ENCODE data around the gene RNF213.
"Not testable (repeated sequence)": the region's sequence is repeated elsewhere in the genome, so short reads cannot be mapped to it uniquely, and the experiment has no call there.

Gene RNF213

DNA sequence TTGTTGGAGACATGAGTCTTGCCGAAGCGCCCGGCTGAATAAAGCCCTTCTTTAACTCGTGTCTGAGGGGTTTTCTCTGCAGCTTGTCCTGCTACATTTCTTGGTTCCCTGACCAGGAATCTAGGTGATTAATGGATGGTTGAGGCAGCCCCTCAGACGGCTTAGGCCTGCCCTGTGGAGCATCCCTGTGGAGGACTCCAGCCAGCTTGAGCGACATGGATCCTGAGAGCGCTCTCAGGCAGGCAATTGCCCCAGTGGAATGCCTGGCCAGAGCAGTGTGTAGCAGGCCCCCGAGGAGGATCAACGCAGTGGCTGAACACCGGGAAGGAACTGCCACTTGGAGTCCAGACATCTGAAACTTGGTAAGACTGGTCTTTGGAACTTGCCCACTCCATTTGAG lies 137.0 kb downstream of the RNF213 start:
- Mint-ChIP-seq H3K9me3 (no peaks in the 10 kb centered on the region), H3K4me3 (no peak overlapping the region), H3K27ac (no peak overlapping the region), H3K27me3 (no peaks in the 10 kb centered on the region), H3K36me3 (ENCODE audit: low read depth) (peaks cover 10% of the 10 kb centered on the region), H3K4me1 (peaks cover 4% of the 10 kb centered on the region)
- DNase-seq (no peak), ATAC-seq (no peak)

DNA sequence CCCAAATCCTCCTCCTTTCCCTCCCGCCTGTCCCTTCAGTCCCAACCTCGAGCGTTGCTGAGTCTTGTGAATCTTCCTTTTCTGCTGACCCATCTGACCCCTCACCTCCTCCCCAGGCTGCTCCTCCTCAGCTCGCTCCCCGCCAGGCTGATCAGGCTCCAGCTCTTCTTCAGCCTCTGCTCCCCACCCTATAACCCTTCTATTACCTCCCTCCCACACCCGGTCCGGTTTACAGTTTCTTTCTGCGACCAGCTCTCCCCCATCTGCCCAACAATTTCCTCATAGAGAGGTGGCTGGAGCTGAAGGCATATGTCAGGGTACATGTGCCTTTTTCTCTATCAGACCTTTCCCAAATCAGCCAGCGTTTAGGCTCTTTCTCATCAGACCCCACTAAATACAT lies 140.4 kb downstream of the RNF213 start:
- not testable (repeated sequence) for ATAC-seq; DNase-seq; H3K4me1 Mint-ChIP-seq; H3K4me3 Mint-ChIP-seq; H3K36me3 Mint-ChIP-seq (ENCODE audit: low read depth); H3K9me3 Mint-ChIP-seq; H3K27me3 Mint-ChIP-seq; H3K27ac Mint-ChIP-seq

- H3K36me3 Mint-ChIP-seq (ENCODE audit: low read depth); H3K27me3 Mint-ChIP-seq; H3K4me3 Mint-ChIP-seq; H3K4me1 Mint-ChIP-seq; H3K9me3 Mint-ChIP-seq; ATAC-seq; DNase-seq; H3K27ac Mint-ChIP-seq: not testable (repeated sequence)
Observed at GRCh38 chr17:80402102-80402501, 141.4 kb downstream of the RNF213 start.

GRCh38 chr17:80402959-80403358 lies 142.3 kb downstream of the RNF213 start:
- ATAC-seq, result no peak
- Mint-ChIP-seq H3K27me3 (no peaks in the 10 kb centered on the region), H3K36me3 (ENCODE audit: low read depth) (no peaks in the 10 kb centered on the region), H3K9me3 (no peaks in the 10 kb centered on the region), H3K4me1 (peaks cover 2% of the 10 kb centered on the region), H3K27ac (no peak overlapping the region), H3K4me3 (no peak overlapping the region)
- no peak for DNase-seq

- ATAC-seq, result no peak
- no peak overlapping the region for H3K27ac Mint-ChIP-seq
- no peaks in the 10 kb centered on the region for H3K9me3 Mint-ChIP-seq
- no peak for DNase-seq
- H3K4me3 Mint-ChIP-seq, result no peak overlapping the region
- H3K36me3 Mint-ChIP-seq (ENCODE audit: low read depth), result no peaks in the 10 kb centered on the region
- peaks cover 5% of the 10 kb centered on the region for H3K27me3 Mint-ChIP-seq
- peaks cover 6% of the 10 kb centered on the region for H3K4me1 Mint-ChIP-seq
Observed at GRCh38 chr17:80406146-80406545, 145.5 kb downstream of the RNF213 start.

DNA sequence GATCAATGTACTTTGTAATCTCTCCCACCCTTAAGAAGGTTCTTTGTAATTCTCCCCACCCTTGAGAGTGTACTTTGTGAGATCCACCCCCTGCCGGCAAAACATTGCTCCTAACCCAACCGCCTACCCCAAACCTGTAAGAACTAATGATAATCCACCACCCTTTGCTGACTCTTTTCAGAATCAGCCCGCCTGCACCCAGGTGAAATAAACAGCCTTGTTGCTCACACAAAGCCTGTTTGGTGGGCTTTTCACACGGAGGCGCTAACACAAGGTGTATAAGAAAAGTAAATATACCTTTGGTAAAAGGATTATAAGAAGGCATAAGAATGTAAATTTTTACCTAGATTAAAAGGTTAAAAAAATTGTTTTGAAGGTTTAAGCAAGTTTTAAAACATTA lies 147.3 kb downstream of the RNF213 start:
- H3K4me1 Mint-ChIP-seq; H3K9me3 Mint-ChIP-seq; ATAC-seq; DNase-seq; H3K4me3 Mint-ChIP-seq; H3K27ac Mint-ChIP-seq; H3K36me3 Mint-ChIP-seq (ENCODE audit: low read depth); H3K27me3 Mint-ChIP-seq: not testable (repeated sequence)

- H3K27me3 Mint-ChIP-seq, result peaks cover 12% of the 10 kb centered on the region
- DNase-seq, result peak; percentile 36
- ATAC-seq, result no peak
Observed at GRCh38 chr17:80408872-80409271, 148.2 kb downstream of the RNF213 start.

DNA sequence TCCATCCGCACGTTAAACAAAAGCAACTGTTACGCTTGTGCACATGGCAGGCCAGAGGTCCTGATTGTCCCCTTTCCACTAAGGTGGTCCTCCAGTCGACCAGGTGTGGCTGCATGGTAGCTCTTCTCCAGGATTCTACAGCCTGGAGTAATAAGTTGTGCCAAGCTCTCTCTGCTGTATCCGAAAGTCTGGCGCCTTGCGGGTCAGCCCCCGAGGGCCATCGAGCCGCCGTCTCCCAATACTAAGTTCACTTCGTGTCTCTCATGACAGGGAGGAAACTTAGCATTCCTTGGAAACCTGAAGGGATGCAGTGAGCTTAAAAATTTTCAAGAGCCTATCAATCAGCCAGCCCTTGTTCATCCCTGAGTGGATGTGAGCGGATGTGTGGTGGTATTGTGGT lies 149.0 kb downstream of the RNF213 start:
- Mint-ChIP-seq H3K27me3 (peaks cover 18% of the 10 kb centered on the region), H3K36me3 (ENCODE audit: low read depth) (no peaks in the 10 kb centered on the region), H3K4me1 (peaks cover 13% of the 10 kb centered on the region), H3K27ac (no peak overlapping the region), H3K9me3 (no peaks in the 10 kb centered on the region), H3K4me3 (no peak overlapping the region)
- ATAC-seq, result no peak
- no peak for DNase-seq

More at GRCh38 chr17:80408872-80409271, 148.2 kb downstream of the RNF213 start:
- Mint-ChIP-seq H3K4me1 (peaks cover 6% of the 10 kb centered on the region), H3K36me3 (ENCODE audit: low read depth) (no peaks in the 10 kb centered on the region), H3K4me3 (no peak overlapping the region), H3K9me3 (no peaks in the 10 kb centered on the region), H3K27ac (no peak overlapping the region)

DNA sequence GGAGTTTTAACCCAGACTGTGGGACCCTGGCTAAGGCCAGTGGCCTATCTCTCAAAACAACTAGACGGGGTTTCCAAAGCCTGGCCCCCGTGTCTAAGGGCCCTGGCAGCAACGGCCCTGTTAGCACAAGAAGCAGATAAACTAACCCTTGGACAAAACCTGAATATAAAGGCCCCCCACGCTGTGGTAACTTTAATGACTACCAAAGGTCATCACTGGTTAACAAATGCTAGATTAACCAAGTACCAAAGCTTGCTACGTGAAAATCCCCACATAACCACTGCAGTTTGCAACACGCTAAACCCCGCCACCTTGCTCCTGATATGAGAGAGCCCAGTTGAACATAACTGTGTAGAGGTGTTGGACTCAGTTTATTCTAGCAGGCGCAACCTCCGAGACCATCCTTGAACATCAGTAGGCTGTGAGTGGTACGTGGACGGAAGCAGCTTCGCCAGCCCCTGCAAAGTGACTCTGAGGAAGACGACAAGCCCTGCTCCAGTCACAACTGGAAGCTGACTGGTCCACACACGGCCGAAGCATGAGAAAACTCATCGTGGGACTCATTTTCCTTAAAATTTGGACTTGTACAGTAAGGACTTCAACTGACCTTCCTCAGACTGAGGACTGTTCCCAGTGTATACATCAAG lies 149.9 kb downstream of the RNF213 start:
- H3K36me3 Mint-ChIP-seq (ENCODE audit: low read depth); DNase-seq; H3K4me3 Mint-ChIP-seq; H3K9me3 Mint-ChIP-seq; ATAC-seq; H3K27ac Mint-ChIP-seq: not testable (repeated sequence)
- peaks cover 18% of the 10 kb centered on the region for H3K27me3 Mint-ChIP-seq
- peaks cover 16% of the 10 kb centered on the region for H3K4me1 Mint-ChIP-seq

DNA sequence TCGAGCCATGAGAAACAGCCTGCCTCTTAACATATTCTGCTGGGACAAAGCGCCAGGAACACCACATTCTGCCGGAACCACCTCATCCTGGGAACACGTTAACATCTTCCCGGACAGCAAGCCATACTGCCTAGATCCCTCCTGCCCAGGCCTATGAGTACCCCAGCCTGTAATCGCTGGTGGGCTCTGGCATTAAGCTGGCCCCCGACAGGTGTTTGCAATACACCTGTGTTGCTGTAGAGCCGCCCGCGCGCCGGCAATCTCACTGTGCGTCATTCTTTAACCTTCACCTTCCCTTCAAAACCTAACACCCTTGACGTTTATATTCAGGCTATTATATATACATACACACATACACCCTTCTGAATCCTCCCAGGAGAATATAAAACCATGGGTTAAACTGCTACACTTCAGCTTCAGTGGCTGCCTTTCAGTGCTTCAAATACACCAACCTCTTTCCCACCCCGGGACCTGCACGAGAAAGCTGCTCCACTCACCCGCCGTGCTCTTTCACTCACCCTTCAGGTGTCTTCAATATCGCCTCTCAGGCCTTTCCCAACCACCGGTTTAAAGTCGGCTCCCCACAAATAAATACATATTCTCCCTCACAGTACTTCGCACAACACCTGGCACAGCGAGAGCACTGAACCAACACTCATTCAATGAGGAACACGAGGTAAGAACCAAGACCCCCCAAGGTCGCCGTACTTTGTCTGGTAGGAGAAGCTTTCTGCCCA lies 153.3 kb downstream of the RNF213 start:
- H3K4me1 Mint-ChIP-seq, result peaks cover 24% of the 10 kb centered on the region
- H3K27me3 Mint-ChIP-seq, result peaks cover 15% of the 10 kb centered on the region
- H3K4me3 Mint-ChIP-seq, result peak overlapping the region; percentile 83
- DNase-seq (no peak), ATAC-seq (no peak)
- peaks cover 3% of the 10 kb centered on the region for H3K36me3 Mint-ChIP-seq (ENCODE audit: low read depth)
- H3K9me3 Mint-ChIP-seq, result no peaks in the 10 kb centered on the region
- H3K27ac Mint-ChIP-seq, result peak overlapping the region; percentile 35

- Mint-ChIP-seq H3K4me3 (peak overlapping the region; percentile 83), H3K36me3 (ENCODE audit: low read depth) (peaks cover 3% of the 10 kb centered on the region), H3K27me3 (peaks cover 13% of the 10 kb centered on the region), H3K27ac (peak overlapping the region; percentile 35), H3K9me3 (no peaks in the 10 kb centered on the region), H3K4me1 (peaks cover 21% of the 10 kb centered on the region)
- DNase-seq, result no peak
- ATAC-seq, result peak; percentile 3
Observed at GRCh38 chr17:80414508-80414802, 153.8 kb downstream of the RNF213 start.

- Mint-ChIP-seq H3K4me1 (peaks cover 21% of the 10 kb centered on the region), H3K27me3 (peaks cover 13% of the 10 kb centered on the region), H3K4me3 (peak within 1 kb of the TSS; percentile 83), H3K27ac (peak within 1 kb of the TSS; percentile 70), H3K9me3 (no peaks in the 10 kb centered on the region), H3K36me3 (ENCODE audit: low read depth) (peaks cover 9% of the 10 kb centered on the region)
- ATAC-seq (peak; percentile 93), DNase-seq (peak; percentile 95)
Observed at GRCh38 chr17:80414803-80415625, 154.4 kb downstream of the RNF213 start, which contains the start of gene ENDOV. Gene ENDOV (plus strand): TSS chr17:80415167. CDS start chr17:80415195, 28 bp downstream.

- Mint-ChIP-seq H3K4me3 (peak overlapping the region; percentile 83), H3K27ac (peak overlapping the region; percentile 70), H3K9me3 (no peaks in the 10 kb centered on the region), H3K36me3 (ENCODE audit: low read depth) (peaks cover 9% of the 10 kb centered on the region), H3K27me3 (peaks cover 13% of the 10 kb centered on the region), H3K4me1 (peaks cover 21% of the 10 kb centered on the region)
- DNase-seq, result no peak
- peak; percentile 6 for ATAC-seq
Observed at GRCh38 chr17:80415626-80416137, 155.0 kb downstream of the RNF213 start.

DNA sequence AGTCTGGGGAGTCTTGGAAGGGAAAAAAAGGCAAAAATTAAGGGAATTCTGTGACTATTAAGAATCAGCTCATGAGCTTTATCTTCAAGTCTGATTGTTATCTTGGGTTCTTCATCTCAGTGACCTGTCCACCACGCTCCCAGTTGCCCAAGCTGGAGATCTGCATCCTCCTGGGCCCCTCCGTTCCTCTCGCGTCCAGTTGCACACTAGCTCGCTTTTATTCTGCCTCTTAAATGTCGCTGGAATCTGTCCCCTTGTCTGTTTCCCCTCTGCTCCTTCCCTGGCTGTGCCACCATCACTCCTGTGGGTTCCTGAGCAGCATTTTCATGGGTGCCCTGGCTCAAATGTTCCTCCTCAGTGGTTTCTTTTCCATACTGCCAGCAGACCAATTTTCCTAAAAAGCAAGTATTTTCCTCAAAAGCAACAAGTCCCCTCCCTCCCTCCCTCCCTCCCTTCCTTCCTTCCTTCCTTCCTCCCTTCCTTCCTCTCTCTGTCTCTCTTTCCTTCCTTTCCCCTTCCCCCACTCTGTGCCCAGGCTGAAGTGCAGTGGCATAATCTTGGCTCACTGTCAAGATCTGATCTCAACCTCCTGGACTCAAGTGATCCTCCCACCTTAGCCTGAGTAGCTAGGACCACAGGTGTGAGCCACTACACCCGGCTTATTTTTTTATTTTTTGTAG lies 155.7 kb downstream of the RNF213 start:
- DNase-seq (no peak), ATAC-seq (no peak)
- H3K4me3 Mint-ChIP-seq, result peak overlapping the region; percentile 83
- H3K36me3 Mint-ChIP-seq (ENCODE audit: low read depth), result peaks cover 9% of the 10 kb centered on the region
- peaks cover 21% of the 10 kb centered on the region for H3K4me1 Mint-ChIP-seq
- H3K9me3 Mint-ChIP-seq, result no peaks in the 10 kb centered on the region
- H3K27ac Mint-ChIP-seq, result peak overlapping the region; percentile 55
- peaks cover 13% of the 10 kb centered on the region for H3K27me3 Mint-ChIP-seq
